ENCODE data around the gene SLC35F1. TPM values are rescaled to one million over a fixed set of nuclear protein-coding genes. Genes with fewer than 3 reads are reported as not detected.

SLC35F1 gene
- total and polyA plus RNA-seq, 9 of the 15 experiments (the other 6 are each of a cell fraction or from before 2014, with no cell fraction given), result 0.03 to 0.06 TPM; not detected in 7

GRCh38 chr6:118017301-118017848 is 110.3 kb downstream of the SLC35F1 start (continued):
- TF ChIP-seq GMEB1 (CRISPR knock-in tag; IDR thresholded peaks at IDR 0.05), result no peak

- intact Hi-C loops (cut with micrococcal nuclease) (no loop called here), in situ Hi-C loops (cut with MboI) (no loop called here)
- Histone ChIP-seq H3K9me1 (ENCODE audit: control insufficient read depth, insufficient read depth, low read length) (no peaks in the 10 kb centered on the region), H3K4me1 (replicated peaks in 1 of 2; ENCODE audit: control insufficient read depth in 2 of 2, insufficient read depth in 2 of 2, low read length in 2 of 2) (no peaks in the 10 kb centered on the region), H3K9me3 (replicated peaks; ENCODE audit: control insufficient read depth, insufficient read depth, low read depth, low read length) (no peaks in the 10 kb centered on the region), H4K20me1 (replicated peaks; ENCODE audit: control insufficient read depth, insufficient read depth, low read length) (no peaks in the 10 kb centered on the region), H3K4me2 (ENCODE audit: insufficient read depth, low read length) (no peak overlapping the region), H3K79me2 (ENCODE audit: control insufficient read depth, insufficient read depth, low read length) (no peaks in the 10 kb centered on the region), H3K36me3 (ENCODE audit: control insufficient read depth, insufficient read depth, low read length) (no peaks in the 10 kb centered on the region), H3K9ac (ENCODE audit: insufficient read depth in 1 of 2, low read depth in 2 of 2, low read length in 2 of 2) (no peak overlapping the region), H3K27ac (ENCODE audit: extremely low read depth, low read depth, low read length) (no peak overlapping the region), H3K4me3 (no peak overlapping the region), H3K27me3 (ENCODE audit: control insufficient read depth in 2 of 2, insufficient read depth in 2 of 2, low read length in 2 of 2) (no peaks in the 10 kb centered on the region), H2AFZ (ENCODE audit: low read depth, low read length) (no peak overlapping the region)
- no peak for TF ChIP-seq HBP1 (CRISPR knock-in tag; IDR thresholded peaks at IDR 0.05)
- TF ChIP-seq SAFB2 (IDR thresholded peaks at IDR 0.05; ENCODE audit: borderline replicate concordance, low read depth, low read length, severe bottlenecking), result no peak
- TF ChIP-seq GMEB1 (CRISPR knock-in tag; IDR thresholded peaks at IDR 0.05), result no peak
- no peak for TF ChIP-seq KDM1A (IDR thresholded peaks at IDR 0.05)
- no peak for TF ChIP-seq ZNF274 (IDR thresholded peaks at IDR 0.05; ENCODE audit: borderline replicate concordance, low read depth, low read length)
- WGBS (ENCODE audit: insufficient coverage, low coverage, missing lambda C conversion rate), result 0% methylated on average over 3 of the region's 3 CpGs
- CTCF ChIA-PET (ENCODE audit: low intra/inter-chr PET ratio), result no interaction called here
- DNase-seq (ENCODE audit: extremely low read depth in 1 of 4, low spot score in 3 of 4), result no peak
- POLR2A ChIA-PET, result no interaction called here
- no peak for FAIRE-seq
- BruUV-seq (replicated peaks), result no TSS peak
- no peak for ATAC-seq
Measured at GRCh38 chr6:118023771-118024170, 116.7 kb downstream of the SLC35F1 start.
